Measurements from ENCODE around the gene CALY. TPM values are rescaled to one million over a fixed set of nuclear protein-coding genes. Genes with fewer than 3 reads are reported as not detected.

Gene CALY
- total and polyA plus RNA-seq, 7 donors, result 0.05 TPM; not detected in 6

- Histone ChIP-seq H3K9me3 (no peaks in the 10 kb centered on the region), H3K27me3 (ENCODE audit: insufficient read depth in 3 of 3, low read length in 2 of 3) (no peaks in the 10 kb centered on the region), H3K36me3 (ENCODE audit: insufficient read depth in 1 of 2, low read depth in 1 of 2) (peaks cover 0 to 29% of the 10 kb centered on the region in 2 donors), H3K4me3 (peak overlapping the region; percentile 97), H3K27ac (peak overlapping the region; percentile 99), H3K4me1 (peaks cover 26% of the 10 kb centered on the region)
- ATAC-seq (no peak), DNase-seq (no peak)
- no peak for TF ChIP-seq CTCF (IDR thresholded peaks at IDR 0.05)
- intact Hi-C loops (cut with DNase I), result no loop called here
- 78 to 85% (median 79%) methylated on average over 17 of the region's 17 CpGs for WGBS, 3 donors
These were observed 29.7 kb downstream of the CALY start for GRCh38 chr10:133306941-133307379.

GRCh38 chr10:133306097-133306476, 30.6 kb downstream of the CALY start:
- intact Hi-C loops (cut with DNase I), result no loop called here
- Histone ChIP-seq H3K36me3 (ENCODE audit: insufficient read depth in 1 of 2, low read depth in 1 of 2) (peaks cover 0 to 26% of the 10 kb centered on the region in 2 donors), H3K9me3 (no peaks in the 10 kb centered on the region), H3K4me1 (peaks cover 26% of the 10 kb centered on the region), H3K27me3 (ENCODE audit: insufficient read depth in 3 of 3, low read length in 2 of 3) (no peaks in the 10 kb centered on the region), H3K4me3 (no peak overlapping the region), H3K27ac (no peak overlapping the region)
- no peak for ATAC-seq
- DNase-seq, result no peak
- no peak for TF ChIP-seq CTCF (IDR thresholded peaks at IDR 0.05)
- 84 to 93% (median 92%) methylated on average over 5 of the region's 5 CpGs for WGBS, 3 donors

GRCh38 chr10:133303206-133303605, 33.5 kb downstream of the CALY start:
- intact Hi-C loops (cut with DNase I), result no loop called here
- Histone ChIP-seq H3K4me1 (peaks cover 21% of the 10 kb centered on the region), H3K4me3 (no peak overlapping the region), H3K9me3 (no peaks in the 10 kb centered on the region), H3K36me3 (ENCODE audit: insufficient read depth in 1 of 2, low read depth in 1 of 2) (peaks cover 9 to 41% of the 10 kb centered on the region in 2 donors), H3K27ac (no peak overlapping the region), H3K27me3 (ENCODE audit: insufficient read depth in 3 of 3, low read length in 2 of 3) (no peaks in the 10 kb centered on the region)
- no peak for ATAC-seq
- 81 to 88% (median 86%) methylated on average over 10 of the region's 10 CpGs for WGBS, 3 donors
- TF ChIP-seq CTCF (IDR thresholded peaks at IDR 0.05), result no peak
- no peak for DNase-seq

GRCh38 chr10:133302230-133302629, 34.5 kb downstream of the CALY start:
- no peak for DNase-seq
- ATAC-seq, result peak in 1 of 4 donors; percentile 13

More at GRCh38 chr10:133302230-133302629, 34.5 kb downstream of the CALY start:
- H3K4me1 ChIP-seq, result peaks cover 14% of the 10 kb centered on the region
- WGBS, 3 donors, result 96% methylated on average over 13 to 14 of the region's 14 CpGs
- TF ChIP-seq CTCF (IDR thresholded peaks at IDR 0.05), result no peak
- intact Hi-C loops (cut with DNase I), result no loop called here
- no peak overlapping the region for H3K4me3 ChIP-seq
- H3K27me3 ChIP-seq (ENCODE audit: insufficient read depth in 3 of 3, low read length in 2 of 3), result no peaks in the 10 kb centered on the region
- no peaks in the 10 kb centered on the region for H3K9me3 ChIP-seq
- H3K27ac ChIP-seq, result no peak overlapping the region
- peaks cover 12 to 51% of the 10 kb centered on the region in 2 donors for H3K36me3 ChIP-seq (ENCODE audit: insufficient read depth in 1 of 2, low read depth in 1 of 2)

Measured in psoas muscle (tissue), 8 donors.